H1 (cell line): ENCODE results near the gene CPM. TPM values are rescaled to one million over a fixed set of nuclear protein-coding genes. Genes with fewer than 3 reads are reported as not detected.

Source experiments
- CTCF ChIA-PET: fragments of 300-600 bp; sonication (Branson Sonifier 250); formaldehyde crosslinking; loops from one replicate; lab custom pipeline; 2021; ENCODE audit not compliant: partially characterized antibody; lab: Charles Lee
- POLR2A ChIA-PET: fragments of 300-600 bp; sonication (Branson Sonifier 250); formaldehyde crosslinking; loops from one replicate; lab custom pipeline; 2021; ENCODE audit warnings: inconsistent platforms; ENCODE audit not compliant: partially characterized antibody; lab: Charles Lee
- DNase-seq, 2 experiments: peaks; one replicate each; pipeline versions ENCODE4 v3.0.0 to v3.0.0-alpha.2; 2010 to 2022; ENCODE audit warnings: low spot score in 2 of 2, low read depth in 1 of 2, mixed read lengths in 1 of 2
- FAIRE-seq: peaks from 2 replicates; lab custom pipeline; 2011; peaks lifted over from hg19 to GRCh38; lab: Jason Lieb, UNC
- H2AFZ ChIP-seq: 2 replicates; pipeline ENCODE4 v1.8.1; 2012; ENCODE audit warnings: low read length, inconsistent platforms
- H2AK5ac ChIP-seq: 2 replicates; pipeline ENCODE4 v1.6.1; 2013; ENCODE audit warnings: low read depth, low read length
- H2BK120ac ChIP-seq: replicated peaks from 2 replicates; pipeline ENCODE3; 2013; ENCODE audit warnings: low read depth, low read length, inconsistent platforms
- H2BK12ac ChIP-seq: 2 replicates; pipeline ENCODE4 v1.6.1; 2013; ENCODE audit warnings: low read depth, low read length
- H2BK15ac ChIP-seq: 2 replicates; pipeline ENCODE4 v1.6.1; 2013; ENCODE audit warnings: low read length
- H2BK20ac ChIP-seq: 2 replicates; pipeline ENCODE4 v1.6.1; 2013; ENCODE audit warnings: low read length
- H2BK5ac ChIP-seq: 2 replicates; pipeline ENCODE4 v1.6.1; 2013; ENCODE audit warnings: low read depth, low read length
- H3K14ac ChIP-seq: 2 replicates; pipeline ENCODE4 v1.6.1; 2013; ENCODE audit warnings: inconsistent platforms; ENCODE audit not compliant: insufficient read length
- H3K18ac ChIP-seq: 2 replicates; pipeline ENCODE4 v1.6.1; 2013; ENCODE audit warnings: low read length; ENCODE audit errors: extremely low read depth
- H3K23ac ChIP-seq: 2 replicates; pipeline ENCODE4 v1.6.1; 2013; ENCODE audit warnings: inconsistent platforms; ENCODE audit not compliant: insufficient read length
- H3K23me2 ChIP-seq: 2 replicates; pipeline ENCODE4 v1.6.1; 2013; ENCODE audit warnings: low read depth, low read length
- H3K27ac ChIP-seq: 2 replicates; pipeline ENCODE4 v1.6.1; 2011; ENCODE audit warnings: low read depth, low read length, inconsistent platforms
- H3K27me3 ChIP-seq, 4 experiments: replicated peaks in 1 of 4; 1 replicate in 1 of 4; 2 replicates in 3 of 4; pipeline versions ENCODE4 v1.6.1 to v1.8.1; 2011 to 2013; ENCODE audit warnings: low read length in 3 of 4, mild to moderate bottlenecking in 3 of 4, inconsistent platforms in 2 of 4, mixed read lengths in 2 of 4, moderate library complexity in 1 of 4; ENCODE audit not compliant: control insufficient read depth in 3 of 4, insufficient read depth in 3 of 4; ENCODE audit errors: extremely low read depth in 1 of 4
- H3K36me3 ChIP-seq, 4 experiments: 2 replicates each; pipeline versions ENCODE4 v1.6.1 to v1.8.1; 2011 to 2013; ENCODE audit warnings: mild to moderate bottlenecking in 4 of 4, low read length in 3 of 4, moderate library complexity in 2 of 4, control low read depth in 1 of 4, inconsistent platforms in 1 of 4; ENCODE audit not compliant: insufficient read depth in 4 of 4, control insufficient read depth in 2 of 4
- H3K4ac ChIP-seq: replicated peaks from 2 replicates; pipeline ENCODE3; 2013; ENCODE audit warnings: low read length, low read depth, mixed read lengths, inconsistent platforms; ENCODE audit not compliant: insufficient read length
- H3K4me1 ChIP-seq, 4 experiments: replicated peaks in 1 of 4; 1 replicate in 1 of 4; 2 replicates in 3 of 4; pipeline versions ENCODE4 v1.6.1 to v1.8.1; 2011 to 2013; ENCODE audit warnings: low read length in 3 of 4, inconsistent platforms in 2 of 4, mixed read lengths in 1 of 4; ENCODE audit not compliant: insufficient read depth in 4 of 4, control insufficient read depth in 3 of 4
- H3K4me2 ChIP-seq, 2 experiments: 2 replicates each; pipeline versions ENCODE4 v1.6.1 to v1.8.1; 2011 to 2013; ENCODE audit warnings: low read depth in 2 of 2, low read length in 2 of 2, control low read depth in 1 of 2, inconsistent platforms in 1 of 2, mild to moderate bottlenecking in 1 of 2; ENCODE audit not compliant: insufficient read depth in 1 of 2
- H3K4me3 ChIP-seq, 4 experiments: fragments of 200-600, 300-600 bp in 1 of 4; sonication (generic), shearing (Covaris generic), sonication (Bioruptor Twin) in 1 of 4; 2 replicates each; pipeline versions ENCODE4 v1.5.1 to v1.8.1; 2011 to 2016; ENCODE audit warnings: low read length in 4 of 4, low read depth in 3 of 4, control low read depth in 2 of 4, inconsistent platforms in 2 of 4, mild to moderate bottlenecking in 2 of 4, mixed read lengths in 1 of 4, moderate library complexity in 1 of 4; ENCODE audit not compliant: insufficient read depth in 2 of 4; ENCODE audit errors: extremely low read depth in 1 of 4
- H3K56ac ChIP-seq: replicated peaks from 2 replicates; pipeline ENCODE3; 2013; ENCODE audit warnings: low read depth, mild to moderate bottlenecking, mixed read lengths, low read length, inconsistent platforms; ENCODE audit not compliant: insufficient read length
- H3K79me1 ChIP-seq: 2 replicates; pipeline ENCODE4 v1.6.1; 2013; ENCODE audit warnings: low read depth, low read length, control low read depth
- H3K79me2 ChIP-seq, 2 experiments: 2 replicates each; pipeline versions ENCODE4 v1.6.1 to v1.8.1; 2012 to 2013; ENCODE audit warnings: low read length in 2 of 2, mild to moderate bottlenecking in 2 of 2, inconsistent platforms in 1 of 2; ENCODE audit not compliant: insufficient read depth in 2 of 2, control insufficient read depth in 1 of 2
- H3K9ac ChIP-seq, 4 experiments: replicated peaks in 1 of 4; 1 replicate in 1 of 4; 2 replicates in 3 of 4; pipeline versions ENCODE4 v1.6.1 to v1.8.1; 2011 to 2013; ENCODE audit warnings: low read depth in 3 of 4, low read length in 3 of 4, control low read depth in 2 of 4, mild to moderate bottlenecking in 2 of 4, moderate library complexity in 2 of 4, inconsistent platforms in 1 of 4; ENCODE audit errors: extremely low read depth in 1 of 4
- H3K9me3 ChIP-seq, 2 experiments: 2 replicates each; pipeline versions ENCODE4 v1.6.1 to v1.8.1; 2012 to 2013; ENCODE audit warnings: mild to moderate bottlenecking in 2 of 2, moderate library complexity in 2 of 2, control low read depth in 1 of 2, inconsistent platforms in 1 of 2, low read depth in 1 of 2, low read length in 1 of 2, mixed read lengths in 1 of 2; ENCODE audit not compliant: insufficient read depth in 2 of 2
- H4K20me1 ChIP-seq, 2 experiments: replicated peaks in 1 of 2; 2 replicates each; pipeline versions ENCODE3 to v1.8.1; 2011 to 2013; ENCODE audit warnings: inconsistent platforms in 2 of 2, low read length in 2 of 2, mild to moderate bottlenecking in 1 of 2; ENCODE audit not compliant: insufficient read depth in 2 of 2, control insufficient read depth in 1 of 2
- H4K5ac ChIP-seq: 2 replicates; pipeline ENCODE4 v1.6.1; 2013; ENCODE audit warnings: low read length, low read depth, mixed read lengths, inconsistent platforms; ENCODE audit not compliant: insufficient read length
- H4K8ac ChIP-seq: 2 replicates; pipeline ENCODE4 v1.8.0; 2013; ENCODE audit warnings: mild to moderate bottlenecking, moderate library complexity, low read length, inconsistent platforms; ENCODE audit not compliant: insufficient read depth; ENCODE audit errors: extremely low read depth
- H4K91ac ChIP-seq: replicated peaks from 2 replicates; pipeline ENCODE3; 2013; ENCODE audit warnings: low read length, mixed read lengths, inconsistent platforms; ENCODE audit not compliant: insufficient read length
- CHD2 ChIP-seq: IDR thresholded peaks from 2 replicates; pipeline ENCODE4 v1.6.1; 2012; ENCODE audit warnings: low read length, improper control_type of control experiment
- CTBP2 ChIP-seq: IDR thresholded peaks from 2 replicates; pipeline ENCODE4 v1.7.0; 2011; ENCODE audit warnings: borderline replicate concordance, mild to moderate bottlenecking, moderate library complexity, mixed read lengths, low read length; ENCODE audit not compliant: insufficient read depth, insufficient read length
- CTCF ChIP-seq, 3 experiments: IDR thresholded peaks; 1 replicate in 2 of 3; 2 replicates in 1 of 3; pipeline versions ENCODE4 v1.5.1 to v1.6.1; 2011; ENCODE audit warnings: low read length in 3 of 3, mild to moderate bottlenecking in 3 of 3, inconsistent platforms in 2 of 3, low read depth in 1 of 3, moderate library complexity in 1 of 3; ENCODE audit not compliant: insufficient read depth in 1 of 3; ENCODE audit errors: control extremely low read depth in 1 of 3
- EP300 ChIP-seq, 2 experiments: IDR thresholded peaks; 1 replicate in 1 of 2; 2 replicates in 1 of 2; pipeline ENCODE4 v1.6.1; 2011 to 2012; ENCODE audit warnings: low read depth in 2 of 2, low read length in 2 of 2, mild to moderate bottlenecking in 2 of 2, borderline replicate concordance in 1 of 2, inconsistent platforms in 1 of 2, moderate library complexity in 1 of 2
- JUND ChIP-seq: IDR thresholded peaks from 2 replicates; pipeline ENCODE4 v1.6.1; 2011; ENCODE audit warnings: mild to moderate bottlenecking, improper control_type of control experiment, low read length
- KDM5A ChIP-seq: fragments of 200-600 bp; IDR thresholded peaks from 2 replicates; pipeline ENCODE4 v1.7.1; 2012; ENCODE audit warnings: mild to moderate bottlenecking, low read length, inconsistent platforms, mixed read lengths
- PHF8 ChIP-seq: fragments of 200-600 bp; sonication (generic); conservative IDR thresholded peaks from 2 replicates; pipeline ENCODE4 v1.7.1; 2012; ENCODE audit warnings: low read depth, mild to moderate bottlenecking, inconsistent platforms, low read length, moderate library complexity
- POLR2AphosphoS5 ChIP-seq: IDR thresholded peaks from 2 replicates; pipeline ENCODE4 v1.6.1; 2011; ENCODE audit warnings: low read depth, low read length
- TAF1 ChIP-seq: IDR thresholded peaks from 2 replicates; pipeline ENCODE4 v1.6.1; 2011; ENCODE audit warnings: mild to moderate bottlenecking, low read depth, low read length
- YY1 ChIP-seq: IDR thresholded peaks from 2 replicates; pipeline ENCODE4 v1.6.1; 2011; ENCODE audit warnings: low read depth, mild to moderate bottlenecking, low read length
- WGBS, 2 experiments: shearing (Covaris generic) in 1 of 2; methylation state at CpG; one replicate each; pipeline versions ENCODE4 v1.1.6 to v1.1.7; 2013 to 2015; ENCODE audit warnings: low lambda C conversion rate in 2 of 2, mixed read lengths in 2 of 2, inconsistent platforms in 1 of 2, low coverage in 1 of 2, missing lambda C conversion rate in 1 of 2; ENCODE audit not compliant: insufficient replicate concordance in 2 of 2, insufficient coverage in 1 of 2, insufficient read length in 1 of 2; ENCODE audit errors: extremely low coverage in 1 of 2, missing lambda C conversion rate in 1 of 2; 5-methylcytosine and 5-hydroxymethylcytosine counted together
- polyA plus RNA-seq, 7 experiments: library from polyadenylated mRNA; depleted of rRNA in 3 of 7; stranded (reverse) in 5 of 7; unstranded in 2 of 7; fragments of >200 nt in 5 of 7; fragments of 200-250 nt in 2 of 7; gene quantifications; 1 replicate in 5 of 7; 2 replicates in 1 of 7; 4 replicates in 1 of 7; pipeline versions ENCODE4 v1.2.1 to v1.2.3, GENCODE V29; 2011 to 2013; ENCODE audit warnings: missing spikeins in 2 of 7, mixed read lengths in 2 of 7
- total RNA-seq: library from RNA; stranded (reverse); fragmentation: NEBNext Ultra II Directional; extraction: Animal tissue kit (Norgen Biotek cat#: 25700); gene quantifications from 2 replicates; pipeline ENCODE4 v1.2.1, GENCODE V29; 2021

CPM gene
- total and polyA plus RNA-seq, 2 of the 8 experiments (the other 6 are each of a cell fraction or from before 2014, with no cell fraction given): 0.33 to 3.1 TPM

DNA sequence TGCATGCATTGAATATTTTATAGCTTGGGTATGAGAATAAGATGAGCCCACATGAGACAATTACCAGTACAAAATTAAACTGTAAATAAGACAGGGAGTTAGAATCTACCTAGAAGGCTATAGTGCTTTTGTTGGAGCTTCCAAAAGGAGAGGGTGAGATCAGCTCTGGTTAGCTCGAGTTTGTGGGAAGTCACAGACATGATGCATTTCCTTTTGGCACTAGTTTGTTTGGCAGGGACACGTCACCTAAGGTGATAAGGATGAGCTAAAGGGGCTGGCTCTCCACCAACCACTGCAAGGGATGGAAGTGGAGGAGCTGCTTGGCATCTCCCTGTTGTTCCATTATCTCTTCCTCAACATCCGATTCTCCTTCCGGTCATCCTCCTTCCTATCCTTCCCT, 48.5 kb upstream of the CPM start:
- Histone ChIP-seq H2BK12ac (no peak overlapping the region), H3K27ac (no peak overlapping the region), H3K4me3 (no peak overlapping the region), H3K14ac (no peak overlapping the region), H3K23me2 (no peaks in the 10 kb centered on the region), H4K8ac (no peak overlapping the region), H4K5ac (no peak overlapping the region), H2BK20ac (no peak overlapping the region), H3K36me3 (no peaks in the 10 kb centered on the region), H3K79me1 (no peaks in the 10 kb centered on the region), H3K4me2 (no peak overlapping the region), H3K9me3 (peaks cover 6% of the 10 kb centered on the region in 2 experiments; a peak in 3 of 4 replicates), H3K18ac (no peak overlapping the region), H2BK120ac (no peak overlapping the region), H3K4ac (no peak overlapping the region), H3K23ac (no peak overlapping the region), H3K27me3 (no peaks in the 10 kb centered on the region), H4K20me1 (no peaks in the 10 kb centered on the region), H2BK15ac (no peak overlapping the region), H2BK5ac (no peak overlapping the region), H2AK5ac (no peak overlapping the region), H3K79me2 (no peaks in the 10 kb centered on the region), H3K4me1 (peaks cover 0 to 7% (median 3%) of the 10 kb centered on the region in 4 experiments; a peak in 4 of 7 replicates), H4K91ac (no peak overlapping the region), H2AFZ (no peak overlapping the region), H3K56ac (no peak overlapping the region), H3K9ac (no peak overlapping the region)
- POLR2A ChIA-PET: no interaction called here
- TF ChIP-seq YY1 (no peak), EP300 (IDR thresholded peaks at IDR 0.05; ENCODE audit: borderline replicate concordance in 1 of 2, low read depth in 2 of 2, low read length in 2 of 2) (no peak), CHD2 (no peak), KDM5A (no peak), CTBP2 (no peak), PHF8 (no peak), JUND (no peak), POLR2AphosphoS5 (no peak), CTCF (IDR thresholded peaks at IDR 0.05; ENCODE audit: control extremely low read depth in 1 of 3, insufficient read depth in 1 of 3, low read depth in 1 of 3, low read length in 3 of 3) (no peak), TAF1 (no peak)
- 71% methylated on average over 4 of the region's 4 CpGs; no CpG with 5 or more reads in 1 of the 2 experiments for WGBS, 2 experiments
- CTCF ChIA-PET: interaction anchor here (1.0 to 1.5 kb wide), 2 partner anchors 86 to 175 kb away, joined by 3 read pairs; no protein-coding TSS in a partner anchor
- DNase-seq (no peak), FAIRE-seq (no peak)
